ENCODE measurements around the gene LRP1B.

DNA sequence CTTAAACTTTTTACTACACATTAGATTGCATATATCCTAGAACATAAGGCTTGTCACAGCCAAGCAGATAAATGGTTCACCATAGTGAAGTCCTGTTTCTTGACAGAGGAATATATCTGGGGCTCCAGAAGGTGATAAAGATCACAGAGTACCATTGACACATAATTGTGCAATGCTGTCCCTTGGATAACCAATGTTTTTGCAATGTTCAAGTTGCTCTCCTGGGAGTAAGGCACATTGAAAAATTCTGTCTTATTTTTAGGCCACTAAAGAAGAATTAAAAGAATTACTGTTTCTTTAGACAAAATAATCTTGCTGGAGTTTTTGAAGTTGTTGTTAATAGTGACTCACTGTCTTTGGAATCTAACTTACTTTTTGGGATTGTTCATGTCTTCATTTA, 1132.8 kb downstream of the LRP1B start:
- TF ChIP-seq, protein P1, sequence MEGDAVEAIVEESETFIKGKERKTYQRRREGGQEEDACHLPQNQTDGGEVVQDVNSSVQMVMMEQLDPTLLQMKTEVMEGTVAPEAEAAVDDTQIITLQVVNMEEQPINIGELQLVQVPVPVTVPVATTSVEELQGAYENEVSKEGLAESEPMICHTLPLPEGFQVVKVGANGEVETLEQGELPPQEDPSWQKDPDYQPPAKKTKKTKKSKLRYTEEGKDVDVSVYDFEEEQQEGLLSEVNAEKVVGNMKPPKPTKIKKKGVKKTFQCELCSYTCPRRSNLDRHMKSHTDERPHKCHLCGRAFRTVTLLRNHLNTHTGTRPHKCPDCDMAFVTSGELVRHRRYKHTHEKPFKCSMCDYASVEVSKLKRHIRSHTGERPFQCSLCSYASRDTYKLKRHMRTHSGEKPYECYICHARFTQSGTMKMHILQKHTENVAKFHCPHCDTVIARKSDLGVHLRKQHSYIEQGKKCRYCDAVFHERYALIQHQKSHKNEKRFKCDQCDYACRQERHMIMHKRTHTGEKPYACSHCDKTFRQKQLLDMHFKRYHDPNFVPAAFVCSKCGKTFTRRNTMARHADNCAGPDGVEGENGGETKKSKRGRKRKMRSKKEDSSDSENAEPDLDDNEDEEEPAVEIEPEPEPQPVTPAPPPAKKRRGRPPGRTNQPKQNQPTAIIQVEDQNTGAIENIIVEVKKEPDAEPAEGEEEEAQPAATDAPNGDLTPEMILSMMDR (IDR thresholded peaks at IDR 0.05) = no peak
- no peak for TF ChIP-seq ZFX (IDR thresholded peaks at IDR 0.05; ENCODE audit: borderline replicate concordance)
